ENCODE data around the gene NOC4L.

NOC4L gene

DNA sequence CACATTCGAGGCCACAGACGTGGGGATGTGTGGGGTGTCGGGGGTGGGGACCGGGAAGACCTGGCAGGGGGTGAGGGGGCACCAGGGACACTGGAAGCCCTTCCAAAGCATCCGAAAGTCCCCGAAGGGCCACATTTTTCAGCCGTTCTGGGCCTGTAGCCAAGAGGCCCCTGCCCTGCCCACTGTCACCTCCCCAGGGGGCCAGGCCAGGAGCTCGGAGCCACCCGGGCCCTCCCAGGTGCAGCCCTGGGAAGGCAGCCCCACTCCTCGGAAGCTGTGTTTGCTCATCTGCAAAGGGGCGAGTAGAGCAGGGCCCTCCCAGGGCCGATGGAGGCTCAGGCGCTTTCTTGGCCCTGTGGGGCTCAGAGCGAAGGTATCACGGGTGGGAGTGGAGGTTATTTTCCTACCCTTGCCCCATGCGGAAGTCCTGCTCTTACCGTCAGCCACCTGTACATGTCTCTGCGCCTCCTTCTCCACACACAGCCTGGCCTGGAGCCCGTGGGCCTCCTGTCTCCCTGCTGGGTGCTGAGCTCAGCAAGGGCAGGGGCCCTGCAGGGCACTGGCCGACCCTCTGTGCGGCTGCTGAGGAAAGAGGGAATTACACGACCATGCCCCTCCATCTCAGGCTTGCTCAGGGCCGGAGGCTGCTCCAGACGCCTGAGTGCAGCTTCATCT is 27.2 kb downstream of the NOC4L start:
- DNase-seq, result no peak

- no peak for DNase-seq
Observed at GRCh38 chr12:132171968-132172521, 27.8 kb downstream of the NOC4L start.

DNA sequence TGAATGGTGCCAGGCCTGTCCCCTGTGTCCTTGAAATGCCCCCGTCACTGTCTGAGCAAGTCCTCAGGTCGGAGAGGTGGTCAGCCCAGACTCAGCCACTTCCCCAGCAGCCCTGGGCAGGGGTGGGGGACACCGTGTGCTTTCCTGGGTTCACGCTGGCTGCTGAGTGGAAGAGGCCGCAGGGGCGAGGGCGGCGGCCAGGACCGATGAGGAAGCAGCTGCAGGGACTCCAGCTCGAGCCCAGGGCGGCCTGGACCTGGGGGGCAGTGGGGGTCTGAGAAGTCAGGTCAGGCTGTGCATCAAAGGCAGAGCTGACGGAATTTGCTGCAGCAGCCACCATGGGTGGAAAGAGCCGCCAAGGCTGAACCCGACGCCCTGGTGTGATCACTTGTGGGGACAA is 28.4 kb downstream of the NOC4L start:
- DNase-seq, result no peak

- no peak for DNase-seq
Observed at GRCh38 chr12:132173135-132174014, 29.1 kb downstream of the NOC4L start.

- no peak for DNase-seq
Observed at GRCh38 chr12:132174015-132174838, 30.0 kb downstream of the NOC4L start.

DNA sequence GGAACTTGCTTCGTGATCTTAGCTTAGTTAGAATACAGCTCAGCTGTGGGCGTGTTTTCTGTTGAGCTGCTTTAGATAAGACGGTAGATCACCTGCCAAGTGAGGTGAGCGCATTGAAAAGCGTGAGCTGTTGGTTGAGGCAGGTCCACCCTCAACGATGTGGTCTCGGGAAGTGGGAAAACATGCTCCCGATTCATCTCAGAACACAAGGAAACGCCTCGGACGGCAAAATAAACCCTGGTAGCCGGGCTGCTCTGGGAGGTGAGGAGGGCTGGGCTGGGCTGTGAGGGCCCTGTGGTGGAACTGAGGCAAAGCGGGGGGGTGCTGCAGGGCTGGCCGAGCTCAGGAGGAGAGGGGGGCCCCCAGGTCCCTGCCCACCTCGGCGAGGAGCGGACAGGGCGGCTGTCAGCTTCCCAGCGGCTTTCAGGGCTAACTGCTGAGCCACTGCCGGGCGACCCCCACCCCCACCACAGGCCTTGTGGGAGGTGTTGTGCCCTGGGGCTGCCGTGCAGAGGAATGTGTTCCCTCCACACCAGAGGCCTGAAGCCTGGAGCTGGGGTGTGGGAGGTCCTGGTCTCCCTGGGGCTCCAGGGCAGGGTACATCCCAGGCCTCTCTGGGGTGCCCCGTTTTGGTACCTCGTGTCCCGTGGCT is 30.7 kb downstream of the NOC4L start:
- DNase-seq, result no peak

DNA sequence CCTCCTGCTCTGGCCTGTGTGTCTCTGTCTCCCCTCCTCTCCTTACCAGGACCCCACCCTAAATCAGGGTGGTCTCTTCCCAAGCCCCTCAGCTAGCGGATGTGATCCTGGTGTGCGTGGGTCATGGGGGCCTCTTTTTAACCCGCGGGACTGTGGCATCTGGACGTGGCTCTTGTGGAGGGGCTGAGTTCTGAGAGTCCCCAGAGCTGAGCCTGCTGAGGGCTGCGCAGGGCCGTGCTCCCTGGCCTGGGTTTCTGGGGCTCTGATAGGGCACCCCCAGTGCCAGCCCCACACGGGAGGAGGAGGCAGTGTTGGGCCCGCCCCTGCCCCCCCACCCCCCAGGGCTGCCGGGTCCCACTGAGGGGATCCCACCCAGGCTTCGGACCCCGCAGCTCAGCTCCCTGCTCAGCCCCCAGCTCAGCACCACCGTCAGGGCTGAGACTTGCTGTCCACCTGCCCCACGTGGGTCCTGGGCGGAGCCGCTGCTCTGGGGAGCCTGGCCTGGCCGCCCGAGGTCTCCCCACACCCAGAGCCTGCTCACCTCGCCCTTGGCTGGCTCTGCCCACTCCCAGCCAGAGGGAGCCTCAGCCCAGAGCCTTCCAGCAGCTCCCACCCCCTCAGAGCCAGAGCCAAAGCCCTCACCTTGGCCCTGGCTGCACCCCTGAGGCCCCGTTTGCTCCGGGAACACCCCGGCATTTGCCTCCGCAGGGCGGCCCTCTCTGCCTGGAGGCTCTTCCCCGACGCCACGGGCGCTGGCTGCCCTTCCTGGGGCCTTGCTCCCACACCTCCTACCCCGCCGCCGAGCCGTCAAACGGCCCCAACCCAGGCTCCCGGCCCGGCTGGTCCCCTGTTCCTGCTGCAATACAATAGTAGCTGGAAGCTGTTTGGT is 31.5 kb downstream of the NOC4L start:
- no peak for DNase-seq

GRCh38 chr12:132176385-132176919 is 32.2 kb downstream of the NOC4L start:
- no peak for DNase-seq

- DNase-seq, result no peak
Observed at GRCh38 chr12:132176920-132177551, 32.8 kb downstream of the NOC4L start.

GRCh38 chr12:132178316-132178715 is 34.1 kb downstream of the NOC4L start:
- DNase-seq, result no peak

GRCh38 chr12:132178801-132179401 is 34.6 kb downstream of the NOC4L start:
- peak; percentile 81 for DNase-seq

GRCh38 chr12:132179431-132180362 is 35.4 kb downstream of the NOC4L start:
- no peak for DNase-seq

GRCh38 chr12:132180648-132181546 is 36.6 kb downstream of the NOC4L start:
- no peak for DNase-seq

DNA sequence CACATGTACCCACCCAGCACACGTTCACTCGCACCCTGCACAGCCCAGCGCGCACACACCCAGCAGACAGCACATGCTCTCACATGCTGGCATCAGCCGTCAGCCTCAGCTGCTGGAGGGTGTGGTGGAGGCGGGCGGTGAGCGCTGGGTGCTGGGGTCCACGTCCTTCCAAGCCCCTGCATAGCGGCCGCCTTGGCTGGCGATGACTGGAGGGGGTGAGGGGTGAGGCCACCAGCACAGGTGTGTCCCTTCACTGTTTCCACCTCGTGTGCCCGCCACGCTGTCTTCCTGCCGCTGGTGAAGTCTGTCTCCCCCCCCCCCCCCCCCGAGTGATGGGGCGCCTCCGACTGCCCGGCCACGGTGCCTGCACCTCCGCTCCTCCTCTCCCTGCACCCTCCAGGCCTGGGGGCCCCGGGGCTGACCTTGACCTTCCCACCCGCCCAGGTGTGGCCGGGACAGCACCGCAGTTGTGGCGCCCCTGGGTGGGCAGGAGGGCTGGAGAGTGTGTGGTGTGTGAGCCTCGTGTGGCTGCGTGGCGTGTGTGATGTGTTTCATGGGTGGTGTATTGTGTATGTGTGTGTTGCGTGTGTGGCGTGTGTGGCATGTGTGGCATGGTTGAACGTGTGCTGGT is 37.4 kb downstream of the NOC4L start:
- no peak for DNase-seq

DNA sequence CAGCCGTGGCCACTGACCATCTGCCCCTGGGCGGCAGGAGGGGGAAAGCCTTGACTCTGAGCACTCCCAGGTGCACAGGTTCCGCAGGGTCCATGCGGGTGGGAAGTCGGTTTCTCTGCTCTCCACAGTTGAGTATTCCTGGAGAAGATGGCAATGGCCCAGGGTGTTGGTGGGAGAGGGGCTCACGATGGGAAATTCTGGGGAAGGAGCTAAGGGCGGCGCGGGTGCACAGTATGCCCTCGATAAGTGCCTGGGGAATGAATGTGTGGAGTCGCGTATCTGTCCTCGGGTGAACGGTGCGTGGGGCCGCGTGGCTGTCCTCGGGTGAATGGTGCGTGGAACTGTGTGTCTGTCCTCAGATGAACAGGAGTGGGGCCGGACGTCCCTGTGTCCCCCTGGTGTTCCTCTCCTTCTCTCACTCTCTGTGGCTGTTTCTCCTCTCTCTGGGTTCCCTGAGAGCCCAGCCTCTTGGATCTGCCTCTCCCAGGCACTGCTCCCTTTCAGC is 38.0 kb downstream of the NOC4L start:
- no peak for DNase-seq

- no peak for DNase-seq
Observed at GRCh38 chr12:132182711-132183365, 38.6 kb downstream of the NOC4L start.

DNA sequence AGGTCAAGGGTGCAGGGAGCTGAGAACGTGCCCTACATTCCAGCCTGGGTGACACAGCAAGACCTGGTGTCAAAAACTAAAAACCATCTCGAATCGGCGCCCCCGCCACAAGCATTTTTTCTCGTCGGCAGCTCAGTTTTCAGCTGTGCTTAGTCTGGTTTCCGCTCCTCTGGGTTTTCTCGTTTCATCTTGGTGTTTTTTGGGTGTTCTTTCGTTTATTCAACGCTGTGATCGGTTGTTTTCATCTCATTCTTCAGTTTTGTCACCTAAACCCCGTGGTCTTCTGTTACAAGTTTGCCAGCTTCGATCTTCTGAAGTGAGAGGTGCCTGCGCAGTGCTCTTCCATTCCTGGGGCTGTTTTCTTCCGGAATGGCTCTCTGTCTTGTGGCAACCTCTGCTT is 41.4 kb downstream of the NOC4L start:
- no peak for DNase-seq

Data from NCI-H2029 (cell line).